H9 (cell line): ENCODE results near the gene PNMA6E. TPM values are rescaled to one million over a fixed set of nuclear protein-coding genes. Genes with fewer than 3 reads are reported as not detected.

Experiments used
- DNase-seq: peaks from one replicate; pipeline ENCODE4 v3.0.0-alpha.2; 2017
- H2AFZ ChIP-seq: one replicate; pipeline ENCODE4 v1.6.1; 2013; ENCODE audit warnings: mild to moderate bottlenecking, low read length, control low read depth, moderate library complexity
- H2AK5ac ChIP-seq: 2 replicates; pipeline ENCODE4 v1.6.1; 2013; ENCODE audit warnings: low read length, control low read depth, mixed read lengths; ENCODE audit not compliant: insufficient read length
- H2BK120ac ChIP-seq: one replicate; pipeline ENCODE4 v1.6.1; 2013; ENCODE audit warnings: low read depth, mild to moderate bottlenecking, low read length, control low read depth, inconsistent platforms; ENCODE audit not compliant: poor library complexity, severe bottlenecking
- H2BK12ac ChIP-seq: 2 replicates; pipeline ENCODE4 v1.6.1; 2013; ENCODE audit warnings: low read length, control low read depth, mixed read lengths, low read depth; ENCODE audit not compliant: insufficient read length
- H2BK15ac ChIP-seq: 2 replicates; pipeline ENCODE4 v1.6.1; 2013; ENCODE audit warnings: low read depth, low read length, control low read depth
- H2BK20ac ChIP-seq: one replicate; pipeline ENCODE4 v1.6.1; 2013; ENCODE audit warnings: low read depth, mild to moderate bottlenecking, low read length, control low read depth, inconsistent platforms; ENCODE audit not compliant: poor library complexity, severe bottlenecking
- H2BK5ac ChIP-seq: 2 replicates; pipeline ENCODE4 v1.6.1; 2013; ENCODE audit warnings: low read length, control low read depth, mixed read lengths; ENCODE audit not compliant: insufficient read length
- H3K14ac ChIP-seq: 2 replicates; pipeline ENCODE4 v1.6.1; 2013; ENCODE audit warnings: low read length, control low read depth; ENCODE audit not compliant: insufficient read depth
- H3K18ac ChIP-seq: 2 replicates; pipeline ENCODE4 v1.6.1; 2013; ENCODE audit warnings: low read depth, mild to moderate bottlenecking, mixed read lengths, low read length, control low read depth; ENCODE audit not compliant: insufficient read length
- H3K23ac ChIP-seq: 2 replicates; pipeline ENCODE4 v1.6.1; 2013; ENCODE audit warnings: low read length, control low read depth, mixed read lengths, low read depth; ENCODE audit not compliant: insufficient read length
- H3K23me2 ChIP-seq: 2 replicates; pipeline ENCODE4 v1.6.1; 2013; ENCODE audit warnings: low read depth, mild to moderate bottlenecking, mixed read lengths, low read length, control low read depth; ENCODE audit not compliant: insufficient read length, poor library complexity, severe bottlenecking
- H3K27ac ChIP-seq: 2 replicates; pipeline ENCODE4 v1.5.1; 2013; ENCODE audit warnings: low read length, control low read depth, mixed read lengths, low read depth; ENCODE audit not compliant: insufficient read length
- H3K27me3 ChIP-seq: 2 replicates; pipeline ENCODE4 v1.6.1; 2013; ENCODE audit warnings: low read length, control low read depth, inconsistent platforms; ENCODE audit not compliant: insufficient read depth
- H3K4ac ChIP-seq: 2 replicates; pipeline ENCODE4 v1.6.1; 2013; ENCODE audit warnings: low read depth, mild to moderate bottlenecking, control low read depth, inconsistent platforms, low read length, moderate library complexity
- H3K4me1 ChIP-seq: 2 replicates; pipeline ENCODE4 v1.6.1; 2013; ENCODE audit warnings: low read length, control low read depth, inconsistent platforms; ENCODE audit not compliant: insufficient read depth
- H3K4me2 ChIP-seq: 2 replicates; pipeline ENCODE4 v1.6.1; 2013; ENCODE audit warnings: low read length, control low read depth, mixed read lengths; ENCODE audit not compliant: insufficient read length, insufficient read depth
- H3K56ac ChIP-seq: 2 replicates; pipeline ENCODE4 v1.6.1; 2013; ENCODE audit warnings: low read depth, mild to moderate bottlenecking, mixed read lengths, low read length, control low read depth; ENCODE audit not compliant: insufficient read length
- H3K79me1 ChIP-seq: 2 replicates; pipeline ENCODE4 v1.6.1; 2013; ENCODE audit warnings: low read depth, mild to moderate bottlenecking, moderate library complexity, low read length, control low read depth, inconsistent platforms; ENCODE audit not compliant: insufficient read depth, poor library complexity, severe bottlenecking
- H3K79me2 ChIP-seq: 2 replicates; pipeline ENCODE4 v1.6.1; 2013; ENCODE audit warnings: low read length, control low read depth, inconsistent platforms; ENCODE audit not compliant: insufficient read depth
- H3K9ac ChIP-seq: 2 replicates; pipeline ENCODE4 v1.6.1; 2013; ENCODE audit warnings: low read length, control low read depth, mixed read lengths; ENCODE audit not compliant: insufficient read length; ENCODE audit errors: extremely low read depth
- H3K9me3 ChIP-seq: one replicate; pipeline ENCODE4 v1.6.1; 2013; ENCODE audit warnings: low read depth, low read length, inconsistent platforms; ENCODE audit not compliant: control insufficient read depth
- H3T11ph ChIP-seq: one replicate; pipeline ENCODE4 v1.6.1; 2013; ENCODE audit warnings: mild to moderate bottlenecking, low read length, control low read depth, inconsistent platforms
- H4K20me1 ChIP-seq: one replicate; pipeline ENCODE4 v1.6.1; 2013; ENCODE audit not compliant: control insufficient read depth, insufficient read length, insufficient read depth
- H4K5ac ChIP-seq: 2 replicates; pipeline ENCODE4 v1.6.1; 2013; ENCODE audit warnings: low read depth, mild to moderate bottlenecking, mixed read lengths, low read length, control low read depth; ENCODE audit not compliant: insufficient read length
- H4K8ac ChIP-seq: replicated peaks from 2 replicates; pipeline ENCODE4 v1.6.1; 2013; ENCODE audit warnings: low read length, control low read depth, mixed read lengths, low read depth; ENCODE audit not compliant: insufficient read length
- H4K91ac ChIP-seq: 2 replicates; pipeline ENCODE4 v1.6.1; 2013; ENCODE audit warnings: low read depth, mild to moderate bottlenecking, moderate library complexity, mixed read lengths, low read length, control low read depth; ENCODE audit not compliant: insufficient read length
- H3K27ac Mint-ChIP-seq, 3 experiments: 2 replicates in 2 of 3; 3 replicates in 1 of 3; pipeline ENCODE4 v1.8.0; 2020 to 2021; ENCODE audit warnings: mixed read lengths in 3 of 3, mild to moderate bottlenecking in 1 of 3, moderate library complexity in 1 of 3
- H3K27me3 Mint-ChIP-seq: 2 replicates; pipeline ENCODE4 v1.8.0; 2021; ENCODE audit warnings: low read depth, mild to moderate bottlenecking, moderate library complexity, mixed read lengths
- H3K36me3 Mint-ChIP-seq, 3 experiments: 2 replicates in 2 of 3; 3 replicates in 1 of 3; pipeline ENCODE4 v1.8.0; 2020 to 2021; ENCODE audit warnings: low read depth in 3 of 3, mixed read lengths in 3 of 3; ENCODE audit not compliant: insufficient read depth in 1 of 3
- H3K4me1 Mint-ChIP-seq, 2 experiments: 2 replicates each; pipeline ENCODE4 v1.8.0; 2020; ENCODE audit warnings: mixed read lengths in 2 of 2
- H3K4me3 Mint-ChIP-seq, 2 experiments: 2 replicates in 1 of 2; 3 replicates in 1 of 2; pipeline ENCODE4 v1.8.0; 2020 to 2021; ENCODE audit warnings: mild to moderate bottlenecking in 2 of 2, mixed read lengths in 2 of 2, moderate library complexity in 1 of 2
- H3K9me3 Mint-ChIP-seq, 2 experiments: 2 replicates in 1 of 2; 3 replicates in 1 of 2; pipeline ENCODE4 v1.8.0; 2020; ENCODE audit warnings: mild to moderate bottlenecking in 2 of 2, mixed read lengths in 2 of 2, moderate library complexity in 1 of 2
- WGBS: extraction: QIAGEN DNeasy Blood & Tissue Kit; methylation state at CpG from one replicate; pipeline ENCODE4 v1.1.7; 2013; ENCODE audit warnings: missing lambda C conversion rate, low lambda C conversion rate, mixed read lengths; ENCODE audit not compliant: insufficient read length; ENCODE audit errors: extremely low coverage; 5-methylcytosine and 5-hydroxymethylcytosine counted together
- total RNA-seq: library from RNA; stranded (reverse); gene quantifications from 2 replicates; pipeline ENCODE4 v1.2.1, GENCODE V29; 2021
- TF ChIP-seq, protein P1 (sequence below): fragments of 200-600 bp; sonication (generic); conservative IDR thresholded peaks from 3 replicates; pipeline ENCODE4 v1.8.0; 2021; ENCODE audit warnings: antibody characterized with exemption, mild to moderate bottlenecking

Gene PNMA6E
- total RNA-seq, 1 experiment from 2014 or later: not detected

DNA sequence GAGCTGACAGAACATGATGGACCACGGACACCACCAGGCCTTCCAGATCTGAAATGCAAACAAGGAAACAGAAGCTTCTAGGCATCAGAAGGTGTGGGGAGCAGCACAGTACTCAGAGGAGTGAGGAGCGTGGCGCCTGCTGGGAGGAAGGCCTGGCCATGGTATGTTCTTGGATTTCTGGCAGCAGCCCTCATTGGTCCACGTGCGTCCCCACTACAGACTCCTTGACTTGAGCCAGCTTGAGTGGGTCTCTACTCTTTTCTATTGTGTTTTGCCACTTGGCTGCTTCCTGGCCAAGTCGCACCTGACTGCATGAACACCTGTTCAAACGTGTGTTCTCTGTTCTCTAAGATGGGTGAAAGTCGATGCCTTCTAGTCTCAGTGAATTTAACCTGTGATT lies 49.2 kb downstream of the PNMA6E start:
- Mint-ChIP-seq H3K27me3 (peaks cover 3% of the 10 kb centered on the region; the same call in 1 of the 2 replicates), H3K9me3 (peaks cover 73 to 87% of the 10 kb centered on the region in 2 experiments), H3K4me3 (no peak overlapping the region), H3K4me1 (peaks cover 6% of the 10 kb centered on the region in 2 experiments; a peak in 2 of 4 replicates), H3K36me3 (peaks cover 22 to 61% (median 41%) of the 10 kb centered on the region in 3 experiments), H3K27ac (no peak overlapping the region)
- Histone ChIP-seq H3K23me2 (no peaks in the 10 kb centered on the region), H2AFZ (no peak overlapping the region), H2BK5ac (no peak overlapping the region), H2AK5ac (no peak overlapping the region), H2BK120ac (no peak overlapping the region), H3K4ac (no peak overlapping the region), H4K5ac (no peak overlapping the region), H3K18ac (no peak overlapping the region), H3T11ph (no peak overlapping the region), H3K9ac (no peak overlapping the region), H3K56ac (no peak overlapping the region), H3K4me2 (no peak overlapping the region), H2BK15ac (no peak overlapping the region), H3K23ac (no peak overlapping the region), H3K79me1 (no peaks in the 10 kb centered on the region), H3K79me2 (no peaks in the 10 kb centered on the region), H4K91ac (no peak overlapping the region), H3K27me3 (no peaks in the 10 kb centered on the region), H3K14ac (no peak overlapping the region), H2BK12ac (no peak overlapping the region), H4K20me1 (no peaks in the 10 kb centered on the region), H2BK20ac (no peak overlapping the region), H3K9me3 (peaks cover 72% of the 10 kb centered on the region), H3K27ac (no peak overlapping the region), H3K4me1 (no peaks in the 10 kb centered on the region), H4K8ac (no peak overlapping the region)
- no CpG with 5 or more reads among the region's 8 CpGs for WGBS
- TF ChIP-seq, protein P1, sequence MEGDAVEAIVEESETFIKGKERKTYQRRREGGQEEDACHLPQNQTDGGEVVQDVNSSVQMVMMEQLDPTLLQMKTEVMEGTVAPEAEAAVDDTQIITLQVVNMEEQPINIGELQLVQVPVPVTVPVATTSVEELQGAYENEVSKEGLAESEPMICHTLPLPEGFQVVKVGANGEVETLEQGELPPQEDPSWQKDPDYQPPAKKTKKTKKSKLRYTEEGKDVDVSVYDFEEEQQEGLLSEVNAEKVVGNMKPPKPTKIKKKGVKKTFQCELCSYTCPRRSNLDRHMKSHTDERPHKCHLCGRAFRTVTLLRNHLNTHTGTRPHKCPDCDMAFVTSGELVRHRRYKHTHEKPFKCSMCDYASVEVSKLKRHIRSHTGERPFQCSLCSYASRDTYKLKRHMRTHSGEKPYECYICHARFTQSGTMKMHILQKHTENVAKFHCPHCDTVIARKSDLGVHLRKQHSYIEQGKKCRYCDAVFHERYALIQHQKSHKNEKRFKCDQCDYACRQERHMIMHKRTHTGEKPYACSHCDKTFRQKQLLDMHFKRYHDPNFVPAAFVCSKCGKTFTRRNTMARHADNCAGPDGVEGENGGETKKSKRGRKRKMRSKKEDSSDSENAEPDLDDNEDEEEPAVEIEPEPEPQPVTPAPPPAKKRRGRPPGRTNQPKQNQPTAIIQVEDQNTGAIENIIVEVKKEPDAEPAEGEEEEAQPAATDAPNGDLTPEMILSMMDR: no peak
- DNase-seq: no peak
